Mesodermal cell (in vitro differentiated cells): Measurements from ENCODE around the gene SEC14L1.

Experiments used
- H3K27ac ChIP-seq: 2 replicates; pipeline ENCODE4 v1.7.0; 2013; ENCODE audit warnings: mild to moderate bottlenecking, low read depth, low read length, moderate library complexity; ENCODE audit not compliant: severe bottlenecking
- H3K36me3 ChIP-seq: 2 replicates; pipeline ENCODE4 v1.7.1; 2013; ENCODE audit warnings: mild to moderate bottlenecking, low read length, moderate library complexity; ENCODE audit not compliant: control insufficient read depth, insufficient read depth
- H3K4me1 ChIP-seq: one replicate; pipeline ENCODE4 v1.7.1; 2013; ENCODE audit warnings: mild to moderate bottlenecking, low read length; ENCODE audit not compliant: insufficient read depth, control insufficient read depth, poor library complexity, severe bottlenecking
- H3K4me3 ChIP-seq: 2 replicates; pipeline ENCODE4 v1.7.0; 2013; ENCODE audit warnings: low read length, control low read depth, mild to moderate bottlenecking; ENCODE audit not compliant: insufficient read depth, poor library complexity, severe bottlenecking; ENCODE audit errors: extremely low read depth
- H3K9me3 ChIP-seq: 2 replicates; pipeline ENCODE4 v1.7.1; 2013; ENCODE audit warnings: mild to moderate bottlenecking, low read length, moderate library complexity; ENCODE audit not compliant: control insufficient read depth
- WGBS, 2 experiments: methylation state at CpG; one replicate each; pipeline ENCODE4 v1.1.5; 2013; ENCODE audit warnings: missing lambda C conversion rate in 2 of 2; ENCODE audit not compliant: insufficient coverage in 2 of 2; 5-methylcytosine and 5-hydroxymethylcytosine counted together

Gene SEC14L1

GRCh38 chr17:77117415-77117814 is 23.4 kb upstream of the SEC14L1 start:
- Histone ChIP-seq H3K4me1 (peaks cover 30% of the 10 kb centered on the region), H3K9me3 (no peaks in the 10 kb centered on the region), H3K4me3 (no peak overlapping the region), H3K27ac (no peak overlapping the region), H3K36me3 (no peaks in the 10 kb centered on the region)
- 86 to 100% methylated on average over 2 of the region's 4 CpGs for WGBS, 2 experiments

GRCh38 chr17:77118251-77118928 is 22.4 kb upstream of the SEC14L1 start:
- no peaks in the 10 kb centered on the region for H3K36me3 ChIP-seq
- WGBS, 2 experiments = 89 to 94% methylated on average over 17 of the region's 18 CpGs
- H3K4me3 ChIP-seq = no peak overlapping the region
- H3K27ac ChIP-seq = no peak overlapping the region
- H3K4me1 ChIP-seq = peaks cover 36% of the 10 kb centered on the region
- H3K9me3 ChIP-seq = no peaks in the 10 kb centered on the region

- no peak overlapping the region for H3K27ac ChIP-seq
- 89 to 91% methylated on average over 8 to 9 of the region's 10 CpGs for WGBS, 2 experiments
Measured at GRCh38 chr17:77119668-77120301, 21.0 kb upstream of the SEC14L1 start.

GRCh38 chr17:77120868-77121267 is 19.9 kb upstream of the SEC14L1 start:
- 92 to 94% methylated on average over 6 to 7 of the region's 7 CpGs for WGBS, 2 experiments
- H3K4me1 ChIP-seq = peaks cover 54% of the 10 kb centered on the region
- no peaks in the 10 kb centered on the region for H3K9me3 ChIP-seq
- no peaks in the 10 kb centered on the region for H3K36me3 ChIP-seq
- no peak overlapping the region for H3K4me3 ChIP-seq
- H3K27ac ChIP-seq = peak overlapping the region; percentile 49

More at GRCh38 chr17:77119668-77120301, 21.0 kb upstream of the SEC14L1 start:
- Histone ChIP-seq H3K9me3 (no peaks in the 10 kb centered on the region), H3K36me3 (no peaks in the 10 kb centered on the region), H3K4me3 (no peak overlapping the region), H3K4me1 (peaks cover 50% of the 10 kb centered on the region)

GRCh38 chr17:77124192-77124889 is 16.4 kb upstream of the SEC14L1 start:
- H3K27ac ChIP-seq = peak overlapping the region; percentile 88
- H3K4me1 ChIP-seq = peaks cover 58% of the 10 kb centered on the region
- H3K36me3 ChIP-seq = no peaks in the 10 kb centered on the region
- H3K9me3 ChIP-seq = no peaks in the 10 kb centered on the region
- no peak overlapping the region for H3K4me3 ChIP-seq
- 80 to 87% methylated on average over 8 to 13 of the region's 15 CpGs for WGBS, 2 experiments

GRCh38 chr17:77125432-77125901 is 15.3 kb upstream of the SEC14L1 start:
- Histone ChIP-seq H3K4me3 (no peak overlapping the region), H3K27ac (peak overlapping the region; percentile 58), H3K36me3 (no peaks in the 10 kb centered on the region), H3K9me3 (no peaks in the 10 kb centered on the region), H3K4me1 (peaks cover 56% of the 10 kb centered on the region)
- WGBS, 2 experiments = 73 to 80% methylated on average over 5 to 7 of the region's 8 CpGs

- Histone ChIP-seq H3K4me1 (peaks cover 49% of the 10 kb centered on the region), H3K27ac (no peak overlapping the region), H3K36me3 (no peaks in the 10 kb centered on the region), H3K4me3 (no peak overlapping the region), H3K9me3 (no peaks in the 10 kb centered on the region)
- WGBS, 2 experiments = 94 to 100% methylated on average over 3 to 6 of the region's 7 CpGs
Measured at GRCh38 chr17:77126519-77126918, 14.2 kb upstream of the SEC14L1 start.

GRCh38 chr17:77127735-77128361 is 12.9 kb upstream of the SEC14L1 start:
- WGBS, 2 experiments = 95 to 97% methylated on average over 15 to 18 of the region's 18 CpGs
- H3K4me1 ChIP-seq = peaks cover 42% of the 10 kb centered on the region
- no peaks in the 10 kb centered on the region for H3K36me3 ChIP-seq
- no peaks in the 10 kb centered on the region for H3K9me3 ChIP-seq
- H3K27ac ChIP-seq = no peak overlapping the region
- H3K4me3 ChIP-seq = no peak overlapping the region

GRCh38 chr17:77128896-77129567 is 11.7 kb upstream of the SEC14L1 start:
- peak overlapping the region; percentile 29 for H3K27ac ChIP-seq
- peaks cover 32% of the 10 kb centered on the region for H3K4me1 ChIP-seq
- no peak overlapping the region for H3K4me3 ChIP-seq
- 77 to 84% methylated on average over 8 of the region's 10 CpGs for WGBS, 2 experiments
- no peaks in the 10 kb centered on the region for H3K36me3 ChIP-seq
- H3K9me3 ChIP-seq = no peaks in the 10 kb centered on the region
